ENCODE results near the gene RAB17.

Gene RAB17

DNA sequence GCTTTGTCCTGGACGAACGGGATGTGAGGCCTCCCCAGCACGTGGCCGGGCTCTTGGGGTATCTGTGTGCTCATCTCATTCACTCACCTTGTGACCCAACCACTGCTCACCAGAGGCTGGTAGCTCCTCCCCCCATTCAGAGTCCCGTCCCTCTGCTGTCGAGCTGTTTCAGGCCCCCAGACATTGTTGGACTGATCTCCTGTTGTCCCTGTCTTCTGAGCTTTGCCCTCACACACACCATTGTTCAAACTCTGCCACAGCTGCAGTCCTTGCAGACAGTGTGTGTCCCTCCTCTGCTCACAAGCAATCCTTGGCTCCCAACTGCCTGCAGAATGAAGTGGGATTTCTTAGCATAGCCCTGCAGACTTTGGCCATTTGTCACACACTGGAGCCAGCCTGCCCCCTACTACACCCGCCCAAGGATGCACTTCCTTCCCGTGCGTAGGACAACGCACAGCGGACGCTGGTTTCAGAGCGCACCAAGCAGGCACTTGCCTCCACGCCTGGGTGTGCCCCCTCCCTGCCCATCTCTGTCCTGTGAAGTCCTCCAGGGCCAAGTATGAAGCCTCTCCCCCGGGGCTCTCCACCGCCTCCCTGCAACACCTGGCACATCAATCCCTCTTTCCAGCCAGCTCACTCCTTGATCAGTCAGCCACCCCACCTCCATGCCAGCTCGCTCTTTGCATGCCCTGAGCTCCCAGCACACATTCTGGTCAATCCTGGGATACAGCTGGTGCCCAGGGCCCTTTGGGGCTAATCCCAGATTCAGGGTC, 40.7 kb downstream of the RAB17 start:
- no peaks in the 10 kb centered on the region for H3K4me1 Mint-ChIP-seq (ENCODE audit: low read depth)
- no peak overlapping the region for H3K27ac Mint-ChIP-seq
- H3K4me3 Mint-ChIP-seq: no peak overlapping the region
- no peaks in the 10 kb centered on the region for H3K27me3 Mint-ChIP-seq
- no peaks in the 10 kb centered on the region for H3K9me3 Mint-ChIP-seq
- H3K36me3 Mint-ChIP-seq (ENCODE audit: low read depth): no peaks in the 10 kb centered on the region

DNA sequence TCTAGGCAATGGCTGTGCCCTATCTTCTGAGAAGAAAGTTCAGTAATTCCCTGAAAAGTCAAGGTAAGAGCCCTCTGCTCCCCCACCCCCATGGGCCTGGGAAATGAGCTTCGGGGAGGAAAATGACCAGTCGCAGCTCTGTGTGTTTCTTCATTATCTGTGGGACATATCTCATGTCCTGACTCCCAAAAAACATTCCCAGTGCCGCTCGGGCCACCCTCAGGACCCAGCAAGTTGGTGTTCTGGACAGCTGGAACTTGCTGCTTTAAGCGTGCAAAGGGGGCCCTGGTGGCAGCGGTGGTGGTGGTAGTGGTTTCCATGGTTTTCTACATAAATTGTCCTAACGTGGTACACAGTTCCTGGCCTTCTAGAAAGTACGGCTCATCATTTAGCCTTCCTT, 41.3 kb downstream of the RAB17 start:
- Mint-ChIP-seq H3K36me3 (ENCODE audit: low read depth) (no peaks in the 10 kb centered on the region), H3K4me1 (ENCODE audit: low read depth) (no peaks in the 10 kb centered on the region), H3K4me3 (no peak overlapping the region)

GRCh38 chr2:237547841-237548416, 42.6 kb downstream of the RAB17 start:
- H3K4me3 Mint-ChIP-seq: no peak overlapping the region
- no peak overlapping the region for H3K27ac Mint-ChIP-seq
- H3K27me3 Mint-ChIP-seq: no peaks in the 10 kb centered on the region
- no peaks in the 10 kb centered on the region for H3K4me1 Mint-ChIP-seq (ENCODE audit: low read depth)
- no peaks in the 10 kb centered on the region for H3K9me3 Mint-ChIP-seq
- no peaks in the 10 kb centered on the region for H3K36me3 Mint-ChIP-seq (ENCODE audit: low read depth)

More for the DNA sequence above, 41.3 kb downstream of the RAB17 start:
- H3K9me3 Mint-ChIP-seq: no peaks in the 10 kb centered on the region
- H3K27me3 Mint-ChIP-seq: no peaks in the 10 kb centered on the region
- no peak overlapping the region for H3K27ac Mint-ChIP-seq

DNA sequence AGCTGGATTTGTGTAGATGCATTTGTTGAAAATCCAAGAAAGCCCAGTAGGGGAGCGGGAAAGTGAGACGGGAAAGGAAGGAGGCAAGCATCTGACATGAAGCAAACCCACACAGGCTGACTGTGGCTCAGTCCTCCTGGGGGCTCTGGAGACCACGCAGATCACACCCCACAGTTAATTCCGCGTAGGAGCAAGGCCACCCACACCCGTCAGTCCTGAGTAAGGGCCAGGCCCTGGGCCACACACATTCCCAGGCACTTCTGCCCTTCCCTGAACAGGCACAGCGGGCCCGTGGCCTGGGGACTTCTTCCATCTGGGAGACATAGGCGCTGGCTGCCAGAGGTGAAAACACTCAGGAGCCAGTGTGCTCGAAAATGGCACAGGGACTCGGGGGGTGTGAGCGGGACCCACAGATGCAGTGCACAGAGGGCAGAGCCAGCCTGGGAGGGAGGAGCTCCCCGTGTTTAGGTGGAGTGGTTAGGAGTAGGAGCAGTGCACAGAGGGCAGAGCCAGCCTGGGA, 43.6 kb downstream of the RAB17 start:
- no peak overlapping the region for H3K4me3 Mint-ChIP-seq
- no peaks in the 10 kb centered on the region for H3K9me3 Mint-ChIP-seq
- H3K36me3 Mint-ChIP-seq (ENCODE audit: low read depth): no peaks in the 10 kb centered on the region
- no peak overlapping the region for H3K27ac Mint-ChIP-seq
- H3K4me1 Mint-ChIP-seq (ENCODE audit: low read depth): no peaks in the 10 kb centered on the region
- no peaks in the 10 kb centered on the region for H3K27me3 Mint-ChIP-seq

GRCh38 chr2:237546040-237546875, 44.3 kb downstream of the RAB17 start:
- H3K4me3 Mint-ChIP-seq: no peak overlapping the region
- no peaks in the 10 kb centered on the region for H3K4me1 Mint-ChIP-seq (ENCODE audit: low read depth)

DNA sequence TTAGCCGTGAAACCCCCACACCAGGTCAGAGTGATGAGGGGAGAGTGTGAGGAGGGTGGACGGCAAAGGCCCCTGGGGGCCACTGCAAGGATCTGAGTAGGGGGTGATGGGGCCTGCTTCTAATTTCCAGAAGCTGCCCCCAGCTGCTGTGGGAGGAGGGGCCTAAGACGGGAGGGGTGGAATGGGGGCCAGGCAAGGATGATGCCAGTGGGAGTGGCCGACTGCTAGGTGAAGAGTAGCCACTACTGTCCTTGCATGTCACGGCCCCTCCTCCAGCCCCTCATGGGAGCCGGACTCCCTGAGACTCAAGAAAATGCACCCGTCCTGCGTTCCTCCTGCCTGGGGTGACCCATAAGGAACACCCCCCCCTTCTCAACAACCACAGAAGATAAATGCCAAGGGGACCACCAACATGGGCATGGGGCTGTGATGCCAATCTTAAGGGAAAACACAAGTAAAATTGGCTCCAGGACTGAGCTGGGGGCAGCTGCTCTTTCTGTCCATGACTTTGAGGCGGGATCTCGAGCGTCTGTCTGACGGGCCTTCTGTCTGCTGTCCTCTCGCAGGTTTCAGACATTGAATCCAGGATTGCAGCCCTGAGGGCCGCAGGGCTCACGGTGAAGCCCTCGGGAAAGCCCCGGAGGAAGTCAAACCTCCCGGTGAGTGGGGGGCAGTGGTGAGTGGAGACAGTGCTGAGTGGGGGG, 48.4 kb downstream of the RAB17 start:
- Mint-ChIP-seq H3K4me1 (ENCODE audit: low read depth) (no peaks in the 10 kb centered on the region), H3K27me3 (no peaks in the 10 kb centered on the region), H3K36me3 (ENCODE audit: low read depth) (no peaks in the 10 kb centered on the region), H3K9me3 (no peaks in the 10 kb centered on the region), H3K4me3 (no peak overlapping the region), H3K27ac (no peak overlapping the region)

More at GRCh38 chr2:237546040-237546875, 44.3 kb downstream of the RAB17 start:
- Mint-ChIP-seq H3K27ac (no peak overlapping the region), H3K36me3 (ENCODE audit: low read depth) (no peaks in the 10 kb centered on the region), H3K27me3 (no peaks in the 10 kb centered on the region), H3K9me3 (no peaks in the 10 kb centered on the region)

DNA sequence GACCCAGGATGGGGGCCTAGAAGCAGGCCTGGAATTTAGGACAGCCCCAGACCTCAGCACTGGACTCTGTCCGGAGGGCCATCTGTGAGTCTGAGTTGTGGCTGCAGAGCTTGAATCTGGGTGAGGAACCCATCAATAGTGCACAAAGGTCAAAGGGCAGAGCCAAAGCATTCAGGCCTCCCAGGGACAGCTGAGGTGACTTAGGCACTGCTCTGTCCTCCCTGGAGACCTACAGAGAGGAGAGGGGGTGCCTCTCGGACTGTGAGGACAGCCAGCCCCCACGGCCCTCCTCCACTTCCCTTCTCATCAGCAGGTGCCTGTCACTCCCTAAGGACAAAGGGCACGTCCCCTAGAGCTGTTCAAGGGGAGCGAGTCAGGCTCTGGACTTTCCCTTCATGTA, 49.3 kb downstream of the RAB17 start:
- Mint-ChIP-seq H3K36me3 (ENCODE audit: low read depth) (no peaks in the 10 kb centered on the region), H3K4me3 (no peak overlapping the region), H3K27me3 (no peaks in the 10 kb centered on the region), H3K27ac (no peak overlapping the region), H3K9me3 (no peaks in the 10 kb centered on the region), H3K4me1 (ENCODE audit: low read depth) (no peaks in the 10 kb centered on the region)

DNA sequence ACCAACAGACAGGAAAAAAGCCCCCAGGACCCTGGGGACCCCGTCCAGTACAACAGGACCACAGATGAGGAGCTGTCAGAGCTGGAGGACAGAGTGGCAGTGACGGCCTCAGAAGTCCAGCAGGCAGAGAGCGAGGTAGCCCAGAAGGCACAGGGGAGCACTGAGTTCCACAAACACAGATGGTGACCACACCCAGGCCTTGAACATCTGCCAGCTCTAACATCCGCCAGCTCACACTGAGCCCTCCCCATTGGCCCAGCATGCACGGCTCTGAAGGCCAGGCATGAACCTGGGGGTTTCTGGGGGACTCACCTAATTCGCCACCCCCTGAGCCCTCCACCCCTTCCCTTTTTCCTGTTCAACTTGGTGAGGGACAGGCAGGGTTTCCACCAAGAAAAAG, 49.7 kb downstream of the RAB17 start:
- Mint-ChIP-seq H3K4me3 (no peak overlapping the region), H3K9me3 (no peaks in the 10 kb centered on the region), H3K4me1 (ENCODE audit: low read depth) (no peaks in the 10 kb centered on the region), H3K36me3 (ENCODE audit: low read depth) (no peaks in the 10 kb centered on the region), H3K27ac (no peak overlapping the region), H3K27me3 (no peaks in the 10 kb centered on the region)

- Mint-ChIP-seq H3K27ac (no peak overlapping the region), H3K36me3 (ENCODE audit: low read depth) (no peaks in the 10 kb centered on the region), H3K9me3 (no peaks in the 10 kb centered on the region), H3K4me3 (no peak overlapping the region), H3K27me3 (no peaks in the 10 kb centered on the region), H3K4me1 (ENCODE audit: low read depth) (no peaks in the 10 kb centered on the region)
Measured at GRCh38 chr2:237540223-237540775, 50.2 kb downstream of the RAB17 start.

DNA sequence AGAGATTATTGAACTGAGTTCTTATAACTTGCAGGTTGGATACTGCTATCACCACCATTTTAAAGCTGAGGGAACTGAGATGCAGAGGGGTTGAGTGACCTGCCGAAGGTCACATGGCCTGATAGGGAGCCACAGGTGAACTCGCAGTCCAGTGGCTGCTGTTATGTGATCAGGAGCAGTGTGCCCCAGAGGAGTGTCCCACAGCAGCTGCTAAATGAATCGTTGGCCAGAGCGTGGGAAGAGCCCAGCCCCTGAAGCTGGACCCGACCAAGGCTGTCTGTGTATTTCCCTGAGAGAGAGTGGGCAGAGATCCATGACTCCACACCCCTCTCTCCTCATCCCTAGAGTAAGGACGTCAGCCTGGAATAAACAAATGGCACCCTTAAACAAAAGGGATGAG, 50.9 kb downstream of the RAB17 start:
- Mint-ChIP-seq H3K27me3 (no peaks in the 10 kb centered on the region), H3K4me3 (no peak overlapping the region), H3K36me3 (ENCODE audit: low read depth) (no peaks in the 10 kb centered on the region), H3K9me3 (no peaks in the 10 kb centered on the region), H3K4me1 (ENCODE audit: low read depth) (no peaks in the 10 kb centered on the region), H3K27ac (no peak overlapping the region)

DNA sequence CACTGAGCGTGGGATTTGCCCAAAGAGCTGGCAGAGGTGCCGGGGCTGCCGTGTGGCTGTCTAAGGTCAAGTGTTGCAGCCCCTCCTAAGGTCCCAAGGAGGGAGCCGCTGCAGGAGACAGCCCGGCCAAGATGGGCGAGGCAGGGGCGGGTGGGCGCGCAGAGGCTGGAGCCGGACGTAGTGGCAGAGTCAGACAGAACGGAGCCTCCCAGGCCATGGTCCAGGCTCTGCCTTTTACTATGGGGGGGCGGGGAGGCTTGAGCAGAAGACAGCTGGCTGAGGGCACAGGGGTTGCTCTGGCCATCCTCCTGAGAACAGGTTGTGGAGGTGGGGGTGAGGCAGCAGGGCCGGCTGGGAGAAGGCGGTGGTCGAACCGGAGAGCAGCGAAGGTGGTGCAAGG, 51.6 kb downstream of the RAB17 start:
- no peaks in the 10 kb centered on the region for H3K4me1 Mint-ChIP-seq (ENCODE audit: low read depth)
- H3K9me3 Mint-ChIP-seq: no peaks in the 10 kb centered on the region
- H3K27me3 Mint-ChIP-seq: no peaks in the 10 kb centered on the region
- H3K4me3 Mint-ChIP-seq: no peak overlapping the region
- H3K36me3 Mint-ChIP-seq (ENCODE audit: low read depth): no peaks in the 10 kb centered on the region
- no peak overlapping the region for H3K27ac Mint-ChIP-seq

DNA sequence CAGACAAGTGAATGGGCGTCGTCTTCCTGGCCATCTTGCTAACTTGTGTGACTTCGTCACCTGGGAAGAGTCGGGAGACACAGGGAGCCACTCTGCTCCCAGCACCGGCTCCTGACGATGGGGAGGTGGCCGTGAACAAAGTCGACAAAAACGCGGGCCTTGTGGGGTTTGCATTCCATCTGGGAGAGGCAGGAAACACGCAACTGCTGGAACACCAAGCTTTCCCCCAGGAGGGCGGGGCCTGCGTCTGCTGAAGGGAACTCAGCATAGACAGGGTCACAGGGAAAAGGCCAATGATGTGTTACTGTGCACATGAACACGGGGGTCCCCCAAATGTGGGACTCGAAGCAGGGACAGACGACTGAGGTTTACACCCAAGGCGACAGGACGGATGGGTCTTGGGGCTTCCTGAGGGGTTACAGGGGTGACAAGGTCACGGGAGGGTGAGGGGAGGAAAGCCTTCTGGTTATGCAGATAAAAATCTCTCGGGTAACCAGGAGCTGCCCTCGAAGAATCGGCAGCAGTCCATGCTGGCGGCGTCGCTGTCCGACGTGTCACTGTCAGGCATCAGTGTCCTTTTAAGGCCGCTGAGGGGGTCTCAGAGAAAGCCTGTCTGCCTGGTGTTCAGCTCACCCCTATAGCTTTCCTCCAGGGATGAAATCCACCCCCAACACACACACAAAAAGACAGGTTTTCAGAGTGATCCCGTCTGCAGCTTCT, 52.4 kb downstream of the RAB17 start:
- Mint-ChIP-seq H3K27me3 (no peaks in the 10 kb centered on the region), H3K4me3 (no peak overlapping the region), H3K27ac (no peak overlapping the region), H3K36me3 (ENCODE audit: low read depth) (no peaks in the 10 kb centered on the region), H3K4me1 (ENCODE audit: low read depth) (no peaks in the 10 kb centered on the region), H3K9me3 (no peaks in the 10 kb centered on the region)

- Mint-ChIP-seq H3K27ac (no peak overlapping the region), H3K27me3 (no peaks in the 10 kb centered on the region), H3K4me1 (ENCODE audit: low read depth) (no peaks in the 10 kb centered on the region), H3K9me3 (no peaks in the 10 kb centered on the region), H3K36me3 (ENCODE audit: low read depth) (no peaks in the 10 kb centered on the region), H3K4me3 (no peak overlapping the region)
Measured at GRCh38 chr2:237536617-237537016, 53.9 kb downstream of the RAB17 start.

DNA sequence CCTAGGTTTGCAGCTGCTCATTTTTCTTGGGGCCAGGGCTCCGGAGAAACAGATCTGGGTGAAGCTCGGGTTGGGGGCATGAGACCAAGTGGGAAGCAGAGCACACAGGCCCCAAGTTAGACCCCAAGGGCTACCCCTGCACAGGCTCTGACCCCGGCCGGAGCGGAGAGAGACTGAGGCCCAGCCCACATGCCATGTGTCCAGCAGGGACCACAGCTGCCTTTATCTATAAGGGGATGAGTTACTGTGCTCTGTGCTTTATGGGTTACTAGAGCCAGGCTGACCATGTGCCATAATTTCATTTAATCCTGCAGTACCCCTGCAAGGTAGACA, 54.5 kb downstream of the RAB17 start:
- no peaks in the 10 kb centered on the region for H3K4me1 Mint-ChIP-seq (ENCODE audit: low read depth)
- no peaks in the 10 kb centered on the region for H3K36me3 Mint-ChIP-seq (ENCODE audit: low read depth)
- H3K9me3 Mint-ChIP-seq: no peaks in the 10 kb centered on the region
- no peak overlapping the region for H3K27ac Mint-ChIP-seq
- no peaks in the 10 kb centered on the region for H3K27me3 Mint-ChIP-seq
- H3K4me3 Mint-ChIP-seq: no peak overlapping the region
